Measurements from ENCODE around the gene CACNA1D. TPM values are rescaled to one million over a fixed set of nuclear protein-coding genes. Genes with fewer than 3 reads are reported as not detected.
"Not testable (repeated sequence)": the region's sequence is repeated elsewhere in the genome, so short reads cannot be mapped to it uniquely, and the experiment has no call there.

The CACNA1D gene
- total and polyA plus RNA-seq, 9 of the 15 experiments (the other 6 are each of a cell fraction or from before 2014, with no cell fraction given) = 0.29 TPM; not detected in 8

DNA sequence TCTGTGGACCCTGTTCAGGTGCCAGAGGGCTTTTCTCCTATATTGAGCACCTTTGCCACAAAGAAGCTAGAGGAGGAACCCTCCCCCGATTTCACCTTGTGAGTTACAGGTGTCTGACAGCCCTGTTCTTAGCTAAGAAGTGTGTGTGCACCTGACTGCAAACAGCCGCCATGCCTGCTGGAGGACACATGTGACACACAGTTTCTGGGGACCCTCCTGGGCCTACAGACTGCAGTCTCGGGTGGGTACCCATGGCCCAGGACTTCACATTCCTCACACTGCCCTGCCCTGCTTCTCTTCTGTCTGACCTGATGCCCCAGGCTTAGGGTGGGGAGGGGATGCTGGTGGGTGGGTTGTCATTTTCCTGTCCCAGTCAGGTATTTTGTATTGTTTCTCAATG is 140.6 kb downstream of the CACNA1D start (continued):
- TF ChIP-seq CHD7 (IDR thresholded peaks at IDR 0.05; ENCODE audit: low read depth, low read length) = no peak

GRCh38 chr3:53638806-53639205 is 144.4 kb downstream of the CACNA1D start:
- H3K9me3 ChIP-seq (replicated peaks; ENCODE audit: control insufficient read depth, insufficient read depth, low read depth, low read length); H4K20me1 ChIP-seq (replicated peaks; ENCODE audit: control insufficient read depth, insufficient read depth, low read length); H3K4me1 ChIP-seq (replicated peaks in 1 of 2; ENCODE audit: control insufficient read depth in 2 of 2, insufficient read depth in 2 of 2, low read length in 2 of 2); H3K9ac ChIP-seq (ENCODE audit: insufficient read depth in 1 of 2, low read depth in 2 of 2, low read length in 2 of 2); in situ Hi-C loops (cut with MboI); H3K27ac ChIP-seq (ENCODE audit: extremely low read depth, low read depth, low read length); H3K4me3 ChIP-seq; POLR2A ChIA-PET; H3K36me3 ChIP-seq (ENCODE audit: control insufficient read depth, insufficient read depth, low read length); intact Hi-C loops (cut with micrococcal nuclease); H3K79me2 ChIP-seq (ENCODE audit: control insufficient read depth, insufficient read depth, low read length); BruUV-seq (replicated peaks); FAIRE-seq; DNase-seq (ENCODE audit: extremely low read depth in 1 of 4, low spot score in 3 of 4); ATAC-seq; H3K4me2 ChIP-seq (ENCODE audit: insufficient read depth, low read length); CTCF ChIA-PET (ENCODE audit: low intra/inter-chr PET ratio); H3K9me1 ChIP-seq (ENCODE audit: control insufficient read depth, insufficient read depth, low read length); H2AFZ ChIP-seq (ENCODE audit: low read depth, low read length): not testable (repeated sequence)
- peaks cover 3 to 17% of the 10 kb centered on the region in 2 experiments; a peak in 3 of 5 replicates for H3K27me3 ChIP-seq (ENCODE audit: control insufficient read depth in 2 of 2, insufficient read depth in 2 of 2, low read length in 2 of 2)
- 0% methylated on average over 2 of the region's 4 CpGs for WGBS (ENCODE audit: insufficient coverage, low coverage, missing lambda C conversion rate)

Measured in K562 (cell line).